ENCODE measurements around the gene LORICRIN. TPM values are rescaled to one million over a fixed set of nuclear protein-coding genes. Genes with fewer than 3 reads are reported as not detected.

The LORICRIN gene
- total RNA-seq, 4 donors from 2014 or later: not detected

GRCh38 chr1:153248176-153248879 is 11.2 kb upstream of the LORICRIN start:
- TF ChIP-seq, protein P1, sequence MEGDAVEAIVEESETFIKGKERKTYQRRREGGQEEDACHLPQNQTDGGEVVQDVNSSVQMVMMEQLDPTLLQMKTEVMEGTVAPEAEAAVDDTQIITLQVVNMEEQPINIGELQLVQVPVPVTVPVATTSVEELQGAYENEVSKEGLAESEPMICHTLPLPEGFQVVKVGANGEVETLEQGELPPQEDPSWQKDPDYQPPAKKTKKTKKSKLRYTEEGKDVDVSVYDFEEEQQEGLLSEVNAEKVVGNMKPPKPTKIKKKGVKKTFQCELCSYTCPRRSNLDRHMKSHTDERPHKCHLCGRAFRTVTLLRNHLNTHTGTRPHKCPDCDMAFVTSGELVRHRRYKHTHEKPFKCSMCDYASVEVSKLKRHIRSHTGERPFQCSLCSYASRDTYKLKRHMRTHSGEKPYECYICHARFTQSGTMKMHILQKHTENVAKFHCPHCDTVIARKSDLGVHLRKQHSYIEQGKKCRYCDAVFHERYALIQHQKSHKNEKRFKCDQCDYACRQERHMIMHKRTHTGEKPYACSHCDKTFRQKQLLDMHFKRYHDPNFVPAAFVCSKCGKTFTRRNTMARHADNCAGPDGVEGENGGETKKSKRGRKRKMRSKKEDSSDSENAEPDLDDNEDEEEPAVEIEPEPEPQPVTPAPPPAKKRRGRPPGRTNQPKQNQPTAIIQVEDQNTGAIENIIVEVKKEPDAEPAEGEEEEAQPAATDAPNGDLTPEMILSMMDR (IDR thresholded peaks at IDR 0.05): no peak
- DNase-seq (ENCODE audit: low spot score) (no peak), ATAC-seq (ENCODE audit: low FRiP score) (no peak)

DNA sequence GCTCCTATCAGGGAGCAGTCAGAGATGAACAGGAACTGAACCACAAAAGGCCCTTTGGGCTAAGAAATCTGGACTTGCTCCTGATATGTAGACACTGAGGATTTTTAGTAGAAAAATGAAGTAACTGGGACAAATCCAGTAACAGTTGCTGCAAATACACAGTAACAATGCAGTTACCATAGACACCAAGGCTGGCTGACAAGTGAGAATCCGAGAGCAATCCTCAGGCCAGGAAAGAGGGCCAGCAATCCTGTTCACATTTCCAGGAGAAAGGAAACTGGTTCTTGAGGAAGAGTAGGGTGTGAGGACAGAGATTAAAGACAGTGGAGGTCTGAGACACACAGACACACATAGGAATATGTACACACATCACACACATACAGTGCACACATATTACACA is 9.3 kb upstream of the LORICRIN start:
- TF ChIP-seq, protein P1 (IDR thresholded peaks at IDR 0.05): no peak
- DNase-seq (ENCODE audit: low spot score): no peak
- no peak for ATAC-seq (ENCODE audit: low FRiP score)

GRCh38 chr1:153251087-153251486 is 8.4 kb upstream of the LORICRIN start:
- ATAC-seq (ENCODE audit: low FRiP score): no peak

GRCh38 chr1:153251562-153251961 is 7.9 kb upstream of the LORICRIN start:
- TF ChIP-seq, protein P1 (IDR thresholded peaks at IDR 0.05): no peak
- ATAC-seq (ENCODE audit: low FRiP score): no peak
- no peak for DNase-seq (ENCODE audit: low spot score)

More at GRCh38 chr1:153251087-153251486, 8.4 kb upstream of the LORICRIN start:
- DNase-seq (ENCODE audit: low spot score): no peak
- TF ChIP-seq, protein P1 (IDR thresholded peaks at IDR 0.05): no peak

DNA sequence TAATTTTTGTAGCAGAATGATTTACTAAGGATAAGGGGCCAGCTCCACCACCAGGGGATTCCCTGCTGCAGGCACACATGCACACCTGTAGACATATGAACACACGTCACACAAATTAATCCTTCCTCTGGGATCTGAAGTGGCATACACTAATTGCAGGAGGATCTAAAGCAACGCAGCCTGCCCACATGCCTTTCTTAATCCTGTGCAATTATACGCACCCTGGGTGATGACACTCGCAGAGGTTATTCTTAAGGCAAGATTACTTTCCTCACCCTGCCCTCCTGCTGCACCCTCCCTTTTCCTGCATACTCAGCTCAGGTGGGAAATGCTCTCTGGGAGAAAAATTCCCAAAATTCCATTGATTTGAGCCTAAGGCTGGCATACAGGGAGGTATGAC is 7.5 kb upstream of the LORICRIN start:
- no peak for DNase-seq (ENCODE audit: low spot score)
- TF ChIP-seq, protein P1 (IDR thresholded peaks at IDR 0.05): no peak
- ATAC-seq (ENCODE audit: low FRiP score): no peak

- TF ChIP-seq, protein P1 (IDR thresholded peaks at IDR 0.05): no peak
- no peak for DNase-seq (ENCODE audit: low spot score)
- no peak for ATAC-seq (ENCODE audit: low FRiP score)
These were observed 6.4 kb upstream of the LORICRIN start for GRCh38 chr1:153253076-153253475.

DNA sequence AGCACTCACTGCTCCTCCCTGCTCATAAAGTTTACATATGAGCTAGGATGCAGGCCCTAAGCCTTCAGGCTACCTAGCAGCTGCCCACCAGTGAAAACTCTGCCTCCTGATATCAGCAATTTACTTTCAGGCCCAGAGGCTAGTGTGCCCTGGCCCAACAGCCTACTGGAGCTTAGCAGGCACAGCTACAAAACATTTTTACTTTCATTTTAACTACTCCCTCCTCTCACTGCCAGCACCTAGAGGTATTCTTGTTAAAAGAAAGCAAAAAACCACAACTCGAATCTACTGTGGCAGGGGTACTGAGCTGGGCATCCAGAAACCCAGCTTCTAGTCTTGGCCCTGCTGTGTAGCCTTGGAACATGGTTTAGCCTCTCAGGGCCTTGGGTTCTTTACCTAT is 5.8 kb upstream of the LORICRIN start:
- TF ChIP-seq, protein P1 (IDR thresholded peaks at IDR 0.05): no peak
- DNase-seq (ENCODE audit: low spot score) (no peak), ATAC-seq (ENCODE audit: low FRiP score) (no peak)
